ENCODE results near the gene KLF9.
A peak's percentile ranks its signal among the peaks of the same experiment; 100 is the strongest.
"Not testable (repeated sequence)": the region's sequence is repeated elsewhere in the genome, so short reads cannot be mapped to it uniquely, and the experiment has no call there.

Gene KLF9

GRCh38 chr9:70405808-70406433, 8.5 kb downstream of the KLF9 start:
- no peak for DNase-seq

DNA sequence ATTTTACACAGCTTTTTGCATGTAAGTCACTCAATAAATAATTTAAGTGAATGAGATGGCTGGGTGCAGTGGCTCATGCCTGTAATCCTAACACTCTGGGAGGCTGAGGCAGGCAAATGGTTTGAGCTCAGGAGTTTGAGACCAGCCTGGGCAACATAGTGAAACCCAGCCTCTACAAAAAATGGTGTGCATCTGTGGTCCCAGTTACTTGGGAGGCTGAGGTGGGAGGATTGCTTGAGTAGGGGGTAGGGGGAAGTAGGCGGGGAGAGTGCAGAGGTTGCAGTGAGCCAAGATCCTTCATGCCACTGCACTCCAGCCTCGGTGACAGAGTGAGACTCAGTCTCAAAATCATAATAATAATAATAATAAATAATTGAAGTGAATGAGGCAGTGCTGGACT, 10.2 kb downstream of the KLF9 start:
- no peak for DNase-seq

- DNase-seq = no peak
Observed at GRCh38 chr9:70403618-70404025, 10.8 kb downstream of the KLF9 start.

- DNase-seq = no peak
Observed at GRCh38 chr9:70403166-70403565, 11.3 kb downstream of the KLF9 start.

GRCh38 chr9:70402213-70402612, 12.2 kb downstream of the KLF9 start:
- no peak for DNase-seq

- not testable (repeated sequence) for DNase-seq
Observed at GRCh38 chr9:70401241-70401640, 13.2 kb downstream of the KLF9 start.

GRCh38 chr9:70400107-70400892, 14.2 kb downstream of the KLF9 start:
- no peak for DNase-seq

DNA sequence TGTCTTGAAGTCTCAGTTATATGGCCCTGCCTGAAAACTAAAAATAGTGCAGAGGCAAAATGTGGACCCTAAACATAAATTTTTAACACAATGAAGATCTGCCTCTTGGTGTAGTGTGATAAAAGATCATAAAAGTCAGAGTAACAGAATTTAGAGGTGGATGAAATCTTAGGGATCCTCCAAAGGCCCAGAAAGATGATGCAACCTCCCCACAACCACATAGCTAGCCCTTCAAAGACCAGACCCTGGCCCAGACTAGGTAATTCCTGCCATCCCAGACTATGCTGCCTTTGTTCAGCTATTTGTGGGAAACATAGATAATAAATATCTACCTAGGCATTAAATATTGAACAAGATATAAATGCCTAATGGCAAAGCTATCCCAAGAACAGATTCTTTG, 15.3 kb downstream of the KLF9 start:
- no peak for DNase-seq

DNA sequence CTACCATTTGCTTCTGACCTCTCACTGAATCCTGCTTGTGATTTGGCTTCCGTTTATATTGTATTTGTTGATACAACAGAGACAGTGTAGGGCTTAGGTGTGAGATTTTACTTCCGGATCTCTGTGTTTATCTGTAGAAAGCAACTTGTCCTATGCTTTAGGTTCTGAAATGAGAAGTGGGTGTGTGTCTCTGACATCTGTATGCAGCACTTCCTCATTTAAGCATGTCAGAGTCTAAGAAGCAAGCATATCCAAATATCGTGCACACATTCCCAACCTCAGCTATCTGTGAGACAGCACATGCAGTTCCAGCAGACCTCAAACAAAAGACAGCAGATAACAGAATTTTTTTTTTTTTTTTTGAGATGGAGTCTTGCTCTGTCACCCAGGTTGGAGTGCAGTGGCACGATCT, 16.3 kb downstream of the KLF9 start:
- DNase-seq = no peak

DNA sequence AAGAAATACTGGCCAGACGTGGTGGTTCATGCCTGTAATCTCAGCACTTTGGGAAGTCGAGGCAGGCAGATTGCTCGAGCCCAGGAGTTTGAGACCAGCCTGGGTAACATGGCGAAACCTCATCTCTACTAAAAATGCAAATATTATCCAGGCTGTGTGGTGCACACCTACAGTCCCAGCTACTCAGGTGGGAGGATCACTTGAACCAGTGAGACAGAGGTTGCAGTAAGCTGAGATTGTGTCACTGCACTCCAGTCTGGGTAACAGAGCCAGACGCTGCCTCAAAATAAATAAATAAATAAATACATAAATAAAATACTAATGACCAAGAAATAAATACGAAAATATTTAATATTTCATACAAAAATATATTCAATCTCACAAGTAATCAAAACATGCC, 18.8 kb downstream of the KLF9 start:
- no peak for DNase-seq

DNA sequence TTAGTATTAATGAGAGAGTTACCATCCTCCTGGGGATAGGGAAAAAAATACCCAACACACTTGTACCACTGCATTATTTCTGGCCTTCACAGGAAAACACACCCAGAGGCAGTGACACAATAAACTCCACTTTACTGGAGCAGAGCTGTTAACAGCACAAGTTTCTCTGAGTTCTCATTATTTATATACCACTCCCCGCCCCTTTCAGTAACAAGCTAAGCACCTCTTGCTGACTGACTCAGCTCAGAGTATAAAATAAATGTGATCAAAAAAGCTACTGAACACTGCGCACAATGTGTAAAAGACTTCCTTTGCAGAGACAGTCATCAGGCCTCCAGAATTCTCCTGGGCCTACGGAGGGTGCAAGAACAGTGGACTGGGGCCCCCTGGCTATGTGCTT, 21.6 kb downstream of the KLF9 start:
- peak in 4 of 58 donors; percentile 13 to 53 (median 18) for DNase-seq

DNA sequence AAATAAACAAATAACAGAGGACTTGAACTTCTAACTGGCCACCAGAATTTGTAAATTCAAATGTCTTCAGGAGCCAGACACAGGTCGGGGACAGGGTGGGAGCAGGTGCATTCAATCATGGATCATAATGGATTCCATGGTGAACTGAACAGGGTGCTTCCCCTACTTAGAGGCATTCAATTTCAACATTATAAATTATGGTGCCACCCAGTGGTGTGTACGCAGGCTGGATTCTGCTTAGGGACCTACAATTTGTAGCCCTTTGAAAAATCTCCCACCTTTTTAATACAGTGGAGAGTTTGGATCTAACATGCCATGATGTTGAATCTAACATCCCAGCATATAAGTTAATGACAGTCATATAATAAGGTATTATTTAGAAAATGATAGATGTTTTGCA, 22.3 kb downstream of the KLF9 start:
- peak in 2 of 58 donors; percentile 6 to 7 for DNase-seq

DNA sequence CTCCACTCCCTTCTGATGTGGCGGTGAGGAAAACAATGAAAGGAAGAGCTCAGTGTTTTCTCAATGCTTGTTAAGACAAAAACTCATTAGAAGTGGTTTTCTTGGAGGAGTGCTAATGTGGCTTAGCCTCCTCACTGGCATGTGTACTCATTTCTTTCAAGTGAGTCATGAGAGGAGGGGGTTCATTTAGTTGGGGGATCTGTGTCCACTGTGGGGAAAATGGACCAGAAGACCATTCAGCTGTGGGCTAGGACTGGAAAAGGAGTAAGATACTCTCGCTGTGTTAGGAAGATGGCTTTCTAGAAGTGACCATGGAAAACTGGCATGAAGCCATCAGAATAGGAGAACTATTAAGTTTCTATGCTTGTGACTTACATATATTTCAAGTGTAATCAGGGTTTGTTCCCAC, 23.5 kb downstream of the KLF9 start:
- no peak for DNase-seq

- peak in 11 of 58 donors; percentile 7 to 68 (median 22) for DNase-seq
Observed at GRCh38 chr9:70389621-70390266, 24.7 kb downstream of the KLF9 start.

- DNase-seq = no peak
Observed at GRCh38 chr9:70389188-70389587, 25.3 kb downstream of the KLF9 start.

DNA sequence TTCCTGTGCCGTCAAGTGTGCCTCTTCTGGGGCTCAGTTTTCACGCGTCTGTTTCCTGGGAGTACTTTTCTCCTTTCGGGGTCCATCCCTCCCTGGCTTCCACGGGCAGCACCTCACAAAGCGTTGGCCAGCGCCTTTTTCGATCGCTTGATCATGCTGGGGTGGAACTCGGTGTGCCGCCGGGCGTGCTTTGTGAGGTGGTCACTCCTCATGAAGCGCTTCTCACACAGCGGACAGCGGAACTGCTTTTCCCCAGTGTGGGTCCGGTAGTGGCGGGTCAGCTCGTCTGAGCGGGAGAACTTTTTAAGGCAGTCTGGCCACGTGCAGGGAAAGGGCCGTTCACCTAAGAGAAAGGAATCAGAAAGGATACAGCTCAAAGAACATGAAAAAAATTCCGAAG, 26.8 kb downstream of the KLF9 start:
- DNase-seq = no peak

DNA sequence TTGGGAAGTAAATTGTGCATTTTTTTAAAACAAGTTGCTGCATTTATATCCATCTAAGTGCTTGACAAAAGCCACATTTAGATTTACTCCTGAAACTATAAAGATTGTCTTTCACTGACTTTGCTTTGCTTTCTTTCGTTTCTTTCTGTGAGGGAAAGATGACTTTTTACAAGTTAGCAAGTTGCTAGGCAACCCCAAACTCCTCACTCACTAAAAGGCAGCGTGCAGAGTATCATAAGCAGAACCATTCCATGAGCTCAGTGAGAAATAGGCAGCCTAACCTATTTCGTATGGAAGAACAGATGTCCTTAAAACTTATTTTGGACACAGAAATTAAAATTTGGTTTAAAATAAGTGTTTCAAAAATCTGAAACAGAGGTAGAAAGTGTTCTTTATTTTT, 29.0 kb downstream of the KLF9 start:
- peak in 3 of 58 donors; percentile 8 to 18 (median 14) for DNase-seq

DNA sequence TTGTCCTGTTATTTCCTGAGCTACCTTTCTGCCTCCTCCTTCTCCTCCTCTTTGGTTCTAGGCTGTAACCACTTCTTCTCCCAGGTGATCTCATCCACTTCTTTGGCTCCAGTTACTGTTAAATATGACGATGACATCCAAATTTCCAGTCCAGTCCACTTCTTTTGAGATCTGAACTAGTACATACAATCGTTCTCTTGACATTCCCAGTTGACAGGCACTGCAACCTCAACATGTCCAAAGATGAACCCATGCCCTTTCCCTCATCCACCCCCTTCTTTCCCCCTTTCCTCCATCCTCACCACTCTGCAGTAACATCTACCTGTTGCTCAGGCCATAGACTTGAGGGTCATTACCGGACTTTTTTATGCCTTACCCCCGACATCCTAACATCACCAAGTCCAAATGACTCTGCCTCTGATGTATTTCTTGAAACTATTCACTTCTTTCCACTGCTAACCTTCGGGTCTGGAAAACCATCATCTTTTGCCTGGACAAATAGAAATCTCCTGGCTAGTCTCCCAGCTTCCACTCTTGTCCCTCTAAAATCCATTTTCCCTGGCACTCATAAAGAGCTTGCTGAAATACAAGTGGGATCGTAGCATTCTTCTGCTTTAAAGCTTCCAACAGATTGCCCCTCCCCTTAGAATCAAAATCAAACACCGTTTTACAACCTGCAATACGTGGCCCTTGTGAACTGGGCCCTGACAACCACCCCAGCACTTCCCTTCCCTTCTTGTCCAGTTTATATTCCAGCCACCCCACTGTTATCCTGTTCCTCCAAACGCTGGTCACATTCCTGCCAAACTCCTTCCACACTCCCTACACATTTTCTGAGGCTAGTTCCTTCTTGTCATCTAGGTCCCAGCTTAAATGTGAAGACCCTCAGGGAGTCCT, 31.5 kb downstream of the KLF9 start:
- DNase-seq = no peak

- no peak for DNase-seq
Observed at GRCh38 chr9:70382046-70382708, 32.3 kb downstream of the KLF9 start.

- no peak for DNase-seq
Observed at GRCh38 chr9:70374962-70375618, 39.4 kb downstream of the KLF9 start.
